Body of pancreas (tissue), 4 donors: Measurements from ENCODE around the gene RABGEF1.

Experiments used
- CTCF ChIP-seq, 7 experiments: fragments of 450-650 bp in 4 of 7; fragments of 200-600 bp in 3 of 7; sonication (generic) in 3 of 7; IDR thresholded peaks; one replicate each; pipeline ENCODE4 v1.5.1; 2016 to 2019; ENCODE audit warnings: antibody characterized with exemption in 7 of 7
- POLR2A ChIP-seq, 3 donors: fragments of 450-650 bp; IDR thresholded peaks; one replicate each; pipeline ENCODE4 v1.6.1; 2016; ENCODE audit warnings: antibody characterized with exemption in 3 of 3, mild to moderate bottlenecking in 2 of 3

GRCh38 chr7:66740302-66740979, at the start of gene RABGEF1:
- peak in 1 of 7 experiments; percentile 24 for TF ChIP-seq CTCF (IDR thresholded peaks at IDR 0.05)
- peak; percentile 92 to 97 (median 95) for TF ChIP-seq POLR2A (IDR thresholded peaks at IDR 0.05)
